Sigmoid colon (tissue), 7 donors: ENCODE measurements around the gene PRRT3. TPM values are rescaled to one million over a fixed set of nuclear protein-coding genes. Genes with fewer than 3 reads are reported as not detected.

Experiments used
- DNase-seq: peaks from one replicate; pipeline ENCODE4 v3.0.0-alpha.2; 2019
- H3K27ac ChIP-seq, 4 donors: fragments of 200-600 bp; sonication (generic); one replicate each; pipeline ENCODE4 v1.5.1; 2016 to 2019; ENCODE audit warnings: mild to moderate bottlenecking in 1 of 4
- H3K27me3 ChIP-seq, 3 donors: fragments of 200-600 bp; sonication (generic); one replicate each; pipeline ENCODE4 v1.5.1; 2019; ENCODE audit warnings: mild to moderate bottlenecking in 1 of 3
- H3K36me3 ChIP-seq, 4 donors: fragments of 200-600 bp; sonication (generic); one replicate each; pipeline ENCODE4 v1.5.1; 2016 to 2019
- H3K4me1 ChIP-seq, 4 donors: fragments of 200-600 bp; sonication (generic); one replicate each; pipeline ENCODE4 v1.5.1; 2017 to 2019
- H3K4me3 ChIP-seq, 4 donors: fragments of 200-600 bp; sonication (generic); one replicate each; pipeline ENCODE4 v1.5.1; 2017 to 2019; ENCODE audit warnings: mild to moderate bottlenecking in 2 of 4, moderate library complexity in 1 of 4
- H3K9me3 ChIP-seq, 4 donors: fragments of 200-600 bp in 3 of 4; sonication (generic) in 3 of 4; one replicate each; pipeline versions ENCODE4 v1.5.1 to v1.6.1; 2013 to 2019
- EP300 ChIP-seq, 4 donors: sonication (generic); formaldehyde crosslinking; IDR thresholded peaks; one replicate each; pipeline ENCODE4 v1.6.1; 2017; ENCODE audit warnings: antibody characterized with exemption in 4 of 4
- POLR2A ChIP-seq, 2 donors: fragments of 450-650 bp; IDR thresholded peaks; one replicate each; pipeline ENCODE4 v1.6.1; 2016; ENCODE audit warnings: antibody characterized with exemption in 2 of 2, mild to moderate bottlenecking in 2 of 2, moderate library complexity in 2 of 2
- POLR2AphosphoS5 ChIP-seq, 4 donors: sonication (generic); formaldehyde crosslinking; IDR thresholded peaks; one replicate each; pipeline ENCODE4 v1.6.1; 2017; ENCODE audit warnings: antibody characterized with exemption in 4 of 4
- WGBS, 2 donors: extraction: QIAGEN DNeasy Blood & Tissue Kit; methylation state at CpG; one replicate each; pipeline ENCODE4 v1.1.7; 2013; 5-methylcytosine and 5-hydroxymethylcytosine counted together
- intact Hi-C: fragments of 100-400 bp; cut with DNase I; formaldehyde crosslinking; loops from one replicate; pipeline ENCODE4 v1.15.1; 2023
- polyA plus RNA-seq, 3 donors: library from polyadenylated mRNA; stranded (reverse); fragments of 200-250 nt; gene quantifications; one replicate each; pipeline ENCODE4 v1.2.3, GENCODE V29; 2013
- total RNA-seq, 4 donors: library from RNA; depleted of rRNA; stranded (reverse); fragments of >200 nt; gene quantifications; one replicate each; pipeline ENCODE4 v1.1.0, GENCODE V29; 2016
- TF ChIP-seq, protein P1 (sequence below), 4 experiments: fragments of 450-650 bp in 3 of 4; fragments of 200-600 bp in 1 of 4; IDR thresholded peaks; one replicate each; pipeline ENCODE4 v1.5.1; 2016 to 2019; ENCODE audit warnings: antibody characterized with exemption in 4 of 4, mild to moderate bottlenecking in 3 of 4, moderate library complexity in 2 of 4
- donor health status: healthy with polysubstance abuse.
- donor health status: Bipolar disorder and iron deficiency.
- donor health status: healthy.

The PRRT3 gene
- total and polyA plus RNA-seq, 7 donors: 0.46 to 2.6 (median 1.5) TPM

- H3K4me3 ChIP-seq: peak overlapping the region; percentile 47 to 83 (median 68)
- peaks cover 0 to 56% (median 47%) of the 10 kb centered on the region in 4 donors for H3K4me1 ChIP-seq
- 19 to 25% methylated on average over 15 of the region's 15 CpGs for WGBS, 2 donors
- no peaks in the 10 kb centered on the region for H3K27me3 ChIP-seq
- TF ChIP-seq EP300 (IDR thresholded peaks at IDR 0.05): no peak
- intact Hi-C loops: loop anchor here (2.0 kb wide), 3 partner anchors 24 to 70 kb away; partner anchors contain the start of genes JAGN1 and RPUSD3
- peaks cover 0 to 1% (median 0%) of the 10 kb centered on the region in 4 donors for H3K36me3 ChIP-seq
- no peaks in the 10 kb centered on the region for H3K9me3 ChIP-seq
- H3K27ac ChIP-seq: peak overlapping the region; percentile 83 to 98 (median 96)
- no peak for DNase-seq
Observed at GRCh38 chr3:9914559-9915253, 37.5 kb downstream of the PRRT3 start.

GRCh38 chr3:9914011-9914410, 38.2 kb downstream of the PRRT3 start:
- intact Hi-C loops: loop anchor here (2.0 kb wide), 3 partner anchors 23 to 69 kb away; partner anchors contain the start of genes JAGN1 and RPUSD3
- H3K4me3 ChIP-seq: no peak overlapping the region
- TF ChIP-seq POLR2AphosphoS5 (IDR thresholded peaks at IDR 0.05) (no peak), POLR2A (IDR thresholded peaks at IDR 0.05) (no peak), EP300 (IDR thresholded peaks at IDR 0.05) (no peak)
- TF ChIP-seq, protein P1, sequence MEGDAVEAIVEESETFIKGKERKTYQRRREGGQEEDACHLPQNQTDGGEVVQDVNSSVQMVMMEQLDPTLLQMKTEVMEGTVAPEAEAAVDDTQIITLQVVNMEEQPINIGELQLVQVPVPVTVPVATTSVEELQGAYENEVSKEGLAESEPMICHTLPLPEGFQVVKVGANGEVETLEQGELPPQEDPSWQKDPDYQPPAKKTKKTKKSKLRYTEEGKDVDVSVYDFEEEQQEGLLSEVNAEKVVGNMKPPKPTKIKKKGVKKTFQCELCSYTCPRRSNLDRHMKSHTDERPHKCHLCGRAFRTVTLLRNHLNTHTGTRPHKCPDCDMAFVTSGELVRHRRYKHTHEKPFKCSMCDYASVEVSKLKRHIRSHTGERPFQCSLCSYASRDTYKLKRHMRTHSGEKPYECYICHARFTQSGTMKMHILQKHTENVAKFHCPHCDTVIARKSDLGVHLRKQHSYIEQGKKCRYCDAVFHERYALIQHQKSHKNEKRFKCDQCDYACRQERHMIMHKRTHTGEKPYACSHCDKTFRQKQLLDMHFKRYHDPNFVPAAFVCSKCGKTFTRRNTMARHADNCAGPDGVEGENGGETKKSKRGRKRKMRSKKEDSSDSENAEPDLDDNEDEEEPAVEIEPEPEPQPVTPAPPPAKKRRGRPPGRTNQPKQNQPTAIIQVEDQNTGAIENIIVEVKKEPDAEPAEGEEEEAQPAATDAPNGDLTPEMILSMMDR (IDR thresholded peaks at IDR 0.05): no peak
- H3K27me3 ChIP-seq: no peaks in the 10 kb centered on the region
- no peaks in the 10 kb centered on the region for H3K9me3 ChIP-seq
- no peaks in the 10 kb centered on the region for H3K36me3 ChIP-seq
- H3K27ac ChIP-seq: peak overlapping the region; percentile 83 to 98 (median 96)
- WGBS, 2 donors: 47 to 67% methylated on average over 1 of the region's 1 CpG
- DNase-seq: no peak
- peaks cover 0 to 56% (median 47%) of the 10 kb centered on the region in 4 donors for H3K4me1 ChIP-seq

- H3K27me3 ChIP-seq: no peaks in the 10 kb centered on the region
- H3K4me1 ChIP-seq: peaks cover 0 to 52% (median 44%) of the 10 kb centered on the region in 4 donors
- peak overlapping the region in 3 of 4 donors; percentile 96 to 98 (median 97) for H3K27ac ChIP-seq
- intact Hi-C loops: no loop called here
- WGBS, 2 donors: 63 to 86% methylated on average over 5 of the region's 5 CpGs
- TF ChIP-seq POLR2AphosphoS5 (IDR thresholded peaks at IDR 0.05): peak in 1 of 4 donors; percentile 14
- no peak for TF ChIP-seq EP300 (IDR thresholded peaks at IDR 0.05)
- no peak overlapping the region for H3K4me3 ChIP-seq
- H3K9me3 ChIP-seq: no peaks in the 10 kb centered on the region
- DNase-seq: no peak
- H3K36me3 ChIP-seq: no peaks in the 10 kb centered on the region
Observed at GRCh38 chr3:9913601-9914000, 38.6 kb downstream of the PRRT3 start.

GRCh38 chr3:9912294-9912935, 39.8 kb downstream of the PRRT3 start:
- TF ChIP-seq, protein P1 (IDR thresholded peaks at IDR 0.05): no peak
- TF ChIP-seq EP300 (IDR thresholded peaks at IDR 0.05) (no peak), POLR2AphosphoS5 (IDR thresholded peaks at IDR 0.05) (no peak), POLR2A (IDR thresholded peaks at IDR 0.05) (no peak)
- H3K9me3 ChIP-seq: no peaks in the 10 kb centered on the region
- intact Hi-C loops: no loop called here
- no peak overlapping the region for H3K27ac ChIP-seq
- no peak for DNase-seq
- WGBS, 2 donors: 71 to 81% methylated on average over 7 of the region's 7 CpGs
- no peak overlapping the region for H3K4me3 ChIP-seq
- peaks cover 0 to 40% (median 32%) of the 10 kb centered on the region in 4 donors for H3K4me1 ChIP-seq
- no peaks in the 10 kb centered on the region for H3K36me3 ChIP-seq
- no peaks in the 10 kb centered on the region for H3K27me3 ChIP-seq

- no peak for TF ChIP-seq EP300 (IDR thresholded peaks at IDR 0.05)
- no peak for TF ChIP-seq POLR2AphosphoS5 (IDR thresholded peaks at IDR 0.05)
- no peak for TF ChIP-seq POLR2A (IDR thresholded peaks at IDR 0.05)
- TF ChIP-seq, protein P1 (IDR thresholded peaks at IDR 0.05): no peak
- Histone ChIP-seq H3K4me1 (peaks cover 0 to 35% (median 28%) of the 10 kb centered on the region in 4 donors), H3K4me3 (no peak overlapping the region), H3K9me3 (no peaks in the 10 kb centered on the region), H3K27ac (no peak overlapping the region), H3K27me3 (no peaks in the 10 kb centered on the region), H3K36me3 (no peaks in the 10 kb centered on the region)
- 76 to 88% methylated on average over 8 of the region's 8 CpGs for WGBS, 2 donors
- DNase-seq: no peak
- intact Hi-C loops: no loop called here
Observed at GRCh38 chr3:9911863-9912262, 40.3 kb downstream of the PRRT3 start.
